D341Med (cell line): ENCODE measurements around the gene REEP6.
A peak's percentile ranks its signal among the peaks of the same experiment; 100 is the strongest.
"Not testable (repeated sequence)": the region's sequence is repeated elsewhere in the genome, so short reads cannot be mapped to it uniquely, and the experiment has no call there.

ENCODE experiments used
- DNase-seq: peaks from one replicate; pipeline ENCODE4 v3.0.0; 2012; ENCODE audit warnings: low spot score

The REEP6 gene

DNA sequence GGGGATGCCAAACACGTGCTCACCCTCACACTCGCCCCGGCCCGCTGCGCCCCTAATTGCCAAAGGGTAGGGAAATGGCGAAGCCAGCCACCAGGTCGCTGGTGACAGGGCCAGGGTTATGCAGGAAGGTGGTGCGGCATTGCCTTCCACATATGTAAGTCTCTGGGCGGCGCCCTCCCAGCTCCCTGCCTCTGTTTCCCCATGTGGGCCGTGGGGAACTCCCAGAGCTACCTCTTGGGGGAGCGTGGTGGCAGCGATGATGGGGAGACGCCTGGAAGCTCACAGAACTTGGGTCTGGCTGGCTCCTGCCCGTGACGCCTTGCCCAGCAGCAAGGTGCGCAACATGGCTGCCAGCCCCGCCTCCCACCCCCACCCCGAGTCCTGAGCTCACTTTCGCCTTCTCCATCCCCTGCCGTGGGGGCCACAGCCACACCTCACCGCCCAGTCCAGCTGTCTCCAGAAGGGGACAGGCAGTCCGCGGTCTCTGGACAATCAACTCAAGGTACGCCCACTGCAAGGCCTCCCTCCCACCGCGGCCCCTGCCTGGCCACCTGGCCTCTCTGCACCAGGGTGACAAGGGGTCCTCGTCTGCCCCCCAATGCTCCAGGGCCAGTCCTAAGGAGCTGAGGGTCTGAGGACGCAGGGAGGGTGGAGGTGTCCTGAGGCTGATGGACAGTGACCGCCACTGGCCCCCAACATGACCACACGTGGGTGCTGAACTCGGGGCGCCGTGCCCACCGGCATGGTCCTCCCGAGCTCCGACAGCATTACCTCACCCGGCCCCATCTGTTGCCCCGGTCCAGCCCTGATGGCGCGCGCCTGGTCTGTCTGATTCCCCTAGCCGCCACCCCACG is 18.5 kb upstream of the REEP6 start:
- no peak for DNase-seq

DNA sequence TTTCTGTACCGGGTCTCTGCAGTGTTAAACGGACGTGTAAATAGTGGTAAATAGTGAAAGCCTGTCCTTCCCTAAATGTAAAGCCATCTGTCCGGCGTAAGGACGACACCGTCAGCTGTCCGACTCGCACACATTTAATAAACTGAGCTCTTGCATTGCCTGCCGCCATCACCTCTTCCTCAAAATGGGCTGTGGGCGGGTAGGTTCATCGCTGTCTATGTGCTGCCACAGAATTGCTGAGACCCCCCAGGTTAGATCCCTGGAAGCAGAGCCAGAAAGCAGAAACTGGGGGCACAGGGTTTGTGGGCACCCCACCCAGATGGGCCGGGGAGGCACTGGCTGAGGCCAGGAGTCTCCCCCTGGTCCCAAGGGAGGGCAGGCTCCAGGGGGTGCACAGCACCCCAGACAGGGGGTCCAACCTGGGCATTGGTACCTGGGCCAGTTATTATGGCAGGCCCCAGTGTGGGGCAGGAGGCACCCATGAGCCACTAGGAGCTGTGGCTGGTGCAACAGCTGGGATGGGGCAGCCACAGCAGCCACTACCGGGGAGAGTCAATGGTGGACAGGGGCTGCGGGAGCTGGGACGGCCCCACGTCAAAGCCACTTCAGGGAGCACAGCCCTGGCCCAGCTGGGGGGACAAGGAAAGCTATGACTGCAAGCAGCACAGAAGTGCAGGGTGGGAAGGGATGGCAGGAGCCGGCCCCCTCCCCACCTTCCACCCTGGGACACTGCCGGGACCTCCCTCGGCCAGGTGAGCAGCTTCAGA is 17.7 kb upstream of the REEP6 start:
- DNase-seq = no peak

DNA sequence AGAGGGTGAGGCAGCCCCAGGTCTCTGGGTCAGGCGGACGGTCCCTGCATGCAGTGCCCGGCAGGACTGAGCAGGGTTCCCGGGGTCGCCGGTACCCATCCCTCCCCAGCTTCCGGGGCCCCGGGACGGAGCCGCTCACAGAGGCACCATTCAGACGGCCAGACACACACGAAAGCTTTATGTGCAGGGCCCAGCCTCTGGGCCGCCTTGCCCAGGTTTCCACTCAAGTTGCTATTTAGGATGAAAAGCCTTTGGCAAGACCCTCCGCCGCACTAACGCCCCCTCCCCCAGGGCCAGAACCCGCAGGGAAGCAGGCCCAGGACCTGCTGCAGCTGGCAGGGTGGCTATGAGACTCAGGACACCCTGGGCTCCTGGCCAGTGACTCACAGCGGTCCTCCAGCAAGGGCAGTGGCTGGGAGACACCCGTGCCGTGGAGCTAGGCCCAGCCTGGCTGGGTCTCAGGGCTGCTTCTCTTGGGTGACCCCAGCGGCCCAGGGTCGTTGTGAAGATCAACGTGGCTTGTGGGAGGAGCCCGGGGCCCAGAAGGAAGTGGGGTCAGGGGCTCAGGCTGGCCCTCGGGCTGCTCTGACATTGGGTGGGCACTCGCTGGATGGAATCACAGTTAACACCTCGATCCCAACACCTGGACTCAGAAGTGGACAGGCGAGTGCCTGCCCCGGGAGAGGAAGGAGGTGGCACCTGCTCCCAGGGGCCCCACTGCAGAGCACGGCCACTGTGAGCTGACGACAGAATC is 16.8 kb upstream of the REEP6 start:
- DNase-seq = no peak

- DNase-seq = no peak
Observed at GRCh38 chr19:1474765-1475351, 16.1 kb upstream of the REEP6 start.

- no peak for DNase-seq
Observed at GRCh38 chr19:1475751-1476437, 15.1 kb upstream of the REEP6 start.

DNA sequence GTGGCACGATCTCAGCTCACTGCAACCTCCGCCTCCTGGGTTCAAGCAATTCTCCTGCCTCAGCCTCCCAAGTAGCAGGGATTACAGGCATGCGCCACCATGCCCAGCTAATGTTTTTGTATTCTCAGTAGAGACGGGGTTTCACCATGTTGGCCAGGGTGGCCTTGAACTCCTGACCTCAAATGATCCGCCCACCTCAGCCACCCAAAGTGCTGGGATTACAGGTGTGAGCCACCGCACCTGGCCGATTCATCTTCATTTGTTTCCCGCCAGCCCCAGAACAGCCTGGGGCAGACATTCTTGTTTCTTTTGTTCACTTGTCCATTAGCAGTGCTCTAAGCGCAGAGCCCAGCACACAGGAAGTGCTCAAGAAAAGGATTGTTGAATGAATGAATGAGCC is 13.9 kb upstream of the REEP6 start:
- DNase-seq = not testable (repeated sequence)

GRCh38 chr19:1478934-1479707 is 11.9 kb upstream of the REEP6 start, which contains the start of gene C19orf25:
C19orf25 (minus strand) TSS chr19:1479215; CDS start chr19:1478903, 312 bp downstream.
- DNase-seq = peak; percentile 97

DNA sequence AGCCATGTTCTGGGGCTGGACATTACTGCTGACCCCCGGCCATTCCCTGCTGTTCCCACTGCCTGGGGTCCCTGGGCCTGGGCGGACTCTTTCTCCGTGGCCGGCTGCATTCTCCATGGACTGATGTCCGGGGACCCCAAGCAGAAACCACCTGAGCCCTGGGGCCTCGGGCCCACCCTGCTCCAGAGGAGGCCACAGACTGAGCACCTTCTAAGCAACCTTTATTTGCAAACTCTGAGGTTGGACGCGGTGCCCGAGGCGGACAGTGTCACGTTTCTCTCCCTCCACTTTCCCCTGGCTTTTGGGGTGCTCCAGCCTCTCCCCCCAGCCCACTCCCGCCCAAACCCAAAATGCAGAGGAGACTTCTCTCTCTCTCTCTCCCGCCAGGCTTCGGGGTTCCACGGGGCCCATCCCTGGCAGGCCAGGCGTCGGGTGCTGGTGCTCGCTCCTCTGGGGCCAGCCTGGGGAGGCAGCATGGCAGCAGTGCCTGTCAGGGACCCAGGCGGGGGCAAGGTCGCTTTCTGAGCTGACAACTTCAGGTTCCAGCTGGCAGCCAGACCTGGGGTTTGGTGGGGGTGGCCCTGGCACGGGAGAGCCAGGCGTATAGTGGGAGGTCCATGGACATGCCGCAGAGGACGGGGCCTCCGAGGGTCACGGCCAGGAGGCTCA is 9.6 kb upstream of the REEP6 start:
- no peak for DNase-seq

- no peak for DNase-seq
Observed at GRCh38 chr19:1481893-1482360, 9.1 kb upstream of the REEP6 start.

- no peak for DNase-seq
Observed at GRCh38 chr19:1482361-1483130, 8.4 kb upstream of the REEP6 start.

GRCh38 chr19:1483131-1483978 is 7.6 kb upstream of the REEP6 start:
- no peak for DNase-seq

DNA sequence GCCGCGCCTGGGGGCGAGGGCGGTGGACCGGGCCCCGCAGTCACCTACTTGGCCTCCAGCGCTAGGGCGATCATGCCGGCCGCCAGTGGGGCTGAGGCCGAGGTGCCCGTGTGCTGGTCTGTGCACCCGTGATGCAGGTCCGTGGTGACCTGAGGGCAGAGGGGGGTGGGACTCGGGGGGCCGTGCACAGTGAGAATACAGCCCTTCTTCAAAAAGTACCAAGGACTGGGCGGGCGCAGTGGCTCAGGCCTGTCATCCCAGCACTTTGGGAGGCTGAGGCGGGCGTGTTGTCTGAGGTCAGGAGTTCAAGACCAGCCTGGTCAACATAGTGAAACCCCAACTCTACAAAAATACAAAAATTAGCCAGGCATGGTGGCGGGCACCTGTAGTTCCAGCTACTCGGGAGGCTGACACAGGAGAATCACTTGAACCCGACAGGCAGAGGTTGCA is 7.0 kb upstream of the REEP6 start:
- DNase-seq = no peak

DNA sequence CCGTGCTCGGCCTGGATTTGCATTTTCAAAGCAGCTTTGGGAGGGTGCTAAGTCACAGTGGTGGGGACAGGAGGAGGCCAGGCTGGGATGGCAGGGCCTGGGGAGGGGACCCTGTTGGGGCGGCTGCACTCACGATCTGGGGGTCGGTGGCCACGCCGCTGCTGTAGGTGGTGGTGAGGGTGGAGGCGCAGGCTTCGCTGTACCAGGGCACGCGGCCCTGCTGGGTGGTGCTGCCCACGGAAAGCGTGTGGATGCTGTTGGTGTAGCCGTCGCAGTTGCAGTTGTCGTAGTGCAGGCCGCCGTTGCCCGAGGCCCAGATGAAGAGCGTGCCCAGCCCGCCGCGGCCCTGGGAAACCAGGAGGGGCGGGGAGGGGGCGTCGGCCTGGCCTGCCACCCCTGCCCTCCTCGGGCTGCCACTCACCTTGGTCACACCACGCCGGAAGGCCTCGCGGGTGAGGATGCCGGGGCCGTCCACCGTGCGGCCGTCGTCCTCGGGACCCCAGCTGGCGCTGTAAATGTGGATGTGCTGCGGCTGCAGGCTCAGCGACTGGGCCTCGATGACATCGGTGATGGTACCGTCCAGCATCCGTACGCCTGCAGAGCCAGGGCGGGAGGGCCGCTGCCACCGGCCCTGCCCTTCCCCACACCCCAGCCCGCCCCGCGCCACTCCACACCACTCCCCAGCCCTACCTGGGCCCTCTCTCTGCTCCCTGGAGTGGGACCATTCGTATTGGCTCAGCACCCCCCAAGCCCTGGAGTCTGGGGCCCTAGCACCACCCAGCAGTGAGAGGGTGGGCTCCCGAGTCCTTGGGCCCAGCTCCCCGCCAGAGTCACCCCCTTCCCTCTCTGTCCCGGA is 4.0 kb upstream of the REEP6 start:
- DNase-seq = no peak

- DNase-seq = no peak
Observed at GRCh38 chr19:1487576-1488281, 3.3 kb upstream of the REEP6 start.

DNA sequence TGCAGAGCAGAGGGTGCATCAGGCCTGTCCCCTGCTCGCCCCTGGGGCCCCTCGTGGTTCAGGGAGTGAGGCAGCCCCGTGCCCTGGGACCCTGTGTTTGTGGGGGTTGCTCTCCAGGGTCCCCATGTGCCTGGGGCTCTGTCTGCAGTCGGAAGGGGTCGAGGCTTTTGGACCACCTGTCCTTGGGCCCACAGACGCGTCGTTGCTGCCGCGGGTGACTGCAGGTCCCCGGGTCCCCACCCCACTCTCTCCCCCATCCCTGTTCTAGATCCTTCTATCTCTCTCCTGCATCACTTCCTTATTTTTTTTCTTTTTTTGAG is 2.7 kb upstream of the REEP6 start:
- DNase-seq = no peak

DNA sequence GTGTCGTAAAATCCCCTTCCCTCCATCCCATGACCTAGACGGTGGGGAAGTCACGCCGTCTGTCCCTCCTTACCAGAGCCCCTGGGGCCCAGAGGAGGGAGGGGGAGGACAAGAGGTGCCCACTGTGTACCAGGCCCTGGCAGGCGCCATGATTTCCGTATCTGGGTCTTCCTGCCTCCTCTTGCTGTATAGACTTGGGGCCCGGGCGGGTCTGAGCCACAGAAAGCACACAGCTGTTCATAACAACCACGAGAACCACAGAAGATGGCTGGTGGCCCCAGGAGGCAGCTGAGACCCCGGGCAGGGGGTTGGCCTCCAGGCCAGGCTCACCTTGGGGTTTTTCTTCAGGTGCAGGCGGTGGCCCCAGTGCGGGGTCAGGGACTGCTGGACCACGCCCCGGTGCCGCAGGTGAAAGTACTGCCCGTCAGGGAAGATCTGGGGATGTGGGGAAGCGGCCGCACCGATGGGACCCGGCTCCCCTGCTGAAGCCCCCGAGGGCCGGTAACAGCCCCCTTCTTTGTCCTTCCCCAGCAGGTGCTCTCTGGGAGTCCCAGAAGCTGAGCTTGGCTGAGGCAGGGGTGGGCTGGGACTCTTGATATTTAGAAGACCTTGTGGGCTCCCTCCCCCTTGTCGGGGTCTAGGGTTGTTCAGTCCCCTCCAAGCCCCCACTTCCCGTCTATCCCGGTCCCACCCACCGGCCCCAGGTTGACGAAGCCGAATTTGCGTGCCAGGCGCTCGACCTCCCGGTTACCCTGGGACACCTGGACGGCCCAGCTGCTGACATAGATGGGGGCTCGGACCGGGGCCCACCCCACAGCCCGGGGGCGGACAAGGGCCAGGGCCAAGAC is 1.3 kb upstream of the REEP6 start:
- no peak for DNase-seq
